Cardiac muscle cell (in vitro differentiated cells and primary cell): ENCODE measurements around the gene PSD2. TPM values are rescaled to one million over a fixed set of nuclear protein-coding genes. Genes with fewer than 3 reads are reported as not detected.

Source experiments
- DNase-seq, 2 donors: peaks; one replicate each; pipeline versions ENCODE4 v3.0.0 to v3.0.0-alpha.2; 2010 to 2017; ENCODE audit warnings: low read depth in 1 of 2, low spot score in 1 of 2
- H3K27ac ChIP-seq: fragments of 200-600 bp; sonication (generic); 2 replicates; pipeline ENCODE4 v1.5.1; 2016
- H3K27me3 ChIP-seq: fragments of 200-600 bp; sonication (generic); 2 replicates; pipeline ENCODE4 v1.6.0; 2016; ENCODE audit warnings: control low read depth
- H3K36me3 ChIP-seq: fragments of 200-600 bp; sonication (generic); 2 replicates; pipeline ENCODE4 v1.5.1; 2016; ENCODE audit warnings: control low read depth
- H3K4me1 ChIP-seq: fragments of 200-600 bp; sonication (generic); 2 replicates; pipeline ENCODE4 v1.8.1; 2017; ENCODE audit warnings: low read depth, mild to moderate bottlenecking, mixed run types
- H3K4me3 ChIP-seq: fragments of 200-600 bp; sonication (generic); 2 replicates; pipeline ENCODE4 v1.5.1; 2016; ENCODE audit warnings: mild to moderate bottlenecking
- H3K9me3 ChIP-seq: fragments of 200-600 bp; sonication (generic); 2 replicates; pipeline ENCODE4 v1.5.1; 2017; ENCODE audit warnings: low read depth, mild to moderate bottlenecking, control low read depth
- CTCF ChIP-seq: IDR thresholded peaks from 2 replicates; pipeline ENCODE4 v1.5.1; 2012; ENCODE audit warnings: low read depth, mild to moderate bottlenecking, low read length
- polyA plus RNA-seq: library from polyadenylated mRNA; unstranded; fragments of >200 nt; fragmentation: Nextera tagmentation; extraction: Ambion mirVana; gene quantifications from 2 replicates; pipeline ENCODE4 v1.2.1, GENCODE V29; 2016
- total RNA-seq: library from RNA; depleted of rRNA; stranded (reverse); fragments of >200 nt; gene quantifications from 2 replicates; pipeline ENCODE4 v1.2.3, GENCODE V29; 2016

The PSD2 gene
- total and polyA plus RNA-seq, 2 experiments from 2014 or later: 0.04 to 0.48 TPM

GRCh38 chr5:139822553-139823425, 27.2 kb downstream of the PSD2 start:
- no peak for DNase-seq
- Histone ChIP-seq H3K27ac (no peak overlapping the region), H3K27me3 (no peaks in the 10 kb centered on the region), H3K4me3 (no peak overlapping the region), H3K36me3 (no peaks in the 10 kb centered on the region), H3K9me3 (no peaks in the 10 kb centered on the region), H3K4me1 (no peaks in the 10 kb centered on the region)
- TF ChIP-seq CTCF: no peak

GRCh38 chr5:139823757-139824355, 28.2 kb downstream of the PSD2 start:
- peak in 1 of 2 donors; percentile 50 for DNase-seq

GRCh38 chr5:139825690-139826089, 30.1 kb downstream of the PSD2 start:
- Histone ChIP-seq H3K27me3 (peaks cover 8% of the 10 kb centered on the region), H3K9me3 (no peaks in the 10 kb centered on the region)
- TF ChIP-seq CTCF: no peak

More at GRCh38 chr5:139823757-139824355, 28.2 kb downstream of the PSD2 start:
- no peaks in the 10 kb centered on the region for H3K36me3 ChIP-seq
- TF ChIP-seq CTCF: no peak
- no peak overlapping the region for H3K27ac ChIP-seq
- no peaks in the 10 kb centered on the region for H3K4me1 ChIP-seq
- no peak overlapping the region for H3K4me3 ChIP-seq
- peaks cover 8% of the 10 kb centered on the region for H3K27me3 ChIP-seq
- H3K9me3 ChIP-seq: no peaks in the 10 kb centered on the region

GRCh38 chr5:139828207-139828895, 32.7 kb downstream of the PSD2 start:
- DNase-seq: no peak
- no peak overlapping the region for H3K4me3 ChIP-seq
- H3K4me1 ChIP-seq: no peaks in the 10 kb centered on the region
- H3K9me3 ChIP-seq: no peaks in the 10 kb centered on the region
- TF ChIP-seq CTCF: no peak
- no peak overlapping the region for H3K27ac ChIP-seq
- no peaks in the 10 kb centered on the region for H3K36me3 ChIP-seq
- peaks cover 35% of the 10 kb centered on the region for H3K27me3 ChIP-seq

More at GRCh38 chr5:139825690-139826089, 30.1 kb downstream of the PSD2 start:
- H3K27ac ChIP-seq: no peak overlapping the region
- DNase-seq: no peak
- H3K4me1 ChIP-seq: no peaks in the 10 kb centered on the region
- H3K36me3 ChIP-seq: no peaks in the 10 kb centered on the region
- no peak overlapping the region for H3K4me3 ChIP-seq

GRCh38 chr5:139829471-139829870, 33.9 kb downstream of the PSD2 start:
- TF ChIP-seq CTCF: no peak
- no peak for DNase-seq
- H3K4me3 ChIP-seq: no peak overlapping the region
- H3K27me3 ChIP-seq: peaks cover 46% of the 10 kb centered on the region
- H3K36me3 ChIP-seq: no peaks in the 10 kb centered on the region
- no peak overlapping the region for H3K27ac ChIP-seq
- no peaks in the 10 kb centered on the region for H3K4me1 ChIP-seq
- no peaks in the 10 kb centered on the region for H3K9me3 ChIP-seq
